GM12864 (cell line): ENCODE measurements around the gene PAK6.

Experiments used
- DNase-seq: peaks from one replicate; pipeline ENCODE4 v3.0.0-alpha.2; 2011; ENCODE audit warnings: low read depth
- H3K4me3 ChIP-seq: 2 replicates; pipeline ENCODE4 v1.5.1; 2011; ENCODE audit warnings: mild to moderate bottlenecking, low read depth, low read length, control low read depth
- CTCF ChIP-seq: IDR thresholded peaks from 2 replicates; pipeline ENCODE4 v1.5.1; 2011; ENCODE audit warnings: low read depth, mild to moderate bottlenecking, moderate library complexity, low read length, control low read depth, inconsistent platforms; ENCODE audit errors: missing control alignments

Gene PAK6

GRCh38 chr15:40316931-40317330, 78.1 kb downstream of the PAK6 start:
- H3K4me3 ChIP-seq = no peak overlapping the region
- no peak for DNase-seq
- TF ChIP-seq CTCF = no peak

GRCh38 chr15:40317580-40317979, 78.7 kb downstream of the PAK6 start:
- DNase-seq = no peak
- no peak overlapping the region for H3K4me3 ChIP-seq
- TF ChIP-seq CTCF = no peak

GRCh38 chr15:40320409-40320808, 81.5 kb downstream of the PAK6 start:
- DNase-seq = no peak
- no peak for TF ChIP-seq CTCF
- no peak overlapping the region for H3K4me3 ChIP-seq

- DNase-seq = no peak
- no peak overlapping the region for H3K4me3 ChIP-seq
- peak; percentile 82 for TF ChIP-seq CTCF
Measured at GRCh38 chr15:40320931-40321371, 82.1 kb downstream of the PAK6 start.

GRCh38 chr15:40322531-40323238, 83.8 kb downstream of the PAK6 start:
- DNase-seq = no peak
- no peak for TF ChIP-seq CTCF
- H3K4me3 ChIP-seq = peak overlapping the region; percentile 28

GRCh38 chr15:40323239-40323952, 84.5 kb downstream of the PAK6 start, which contains the start of gene INAFM2:
TSS of gene INAFM2 (plus strand) at chr15:40323692. CDS start at chr15:40324056, 364 bp downstream.
- DNase-seq = peak; percentile 72
- H3K4me3 ChIP-seq = peak within 1 kb of the TSS; percentile 68
- TF ChIP-seq CTCF = peak; percentile 37
